ENCODE data around the gene ADAMTS12.
"Not testable (repeated sequence)": the region's sequence is repeated elsewhere in the genome, so short reads cannot be mapped to it uniquely, and the experiment has no call there.

The ADAMTS12 gene

DNA sequence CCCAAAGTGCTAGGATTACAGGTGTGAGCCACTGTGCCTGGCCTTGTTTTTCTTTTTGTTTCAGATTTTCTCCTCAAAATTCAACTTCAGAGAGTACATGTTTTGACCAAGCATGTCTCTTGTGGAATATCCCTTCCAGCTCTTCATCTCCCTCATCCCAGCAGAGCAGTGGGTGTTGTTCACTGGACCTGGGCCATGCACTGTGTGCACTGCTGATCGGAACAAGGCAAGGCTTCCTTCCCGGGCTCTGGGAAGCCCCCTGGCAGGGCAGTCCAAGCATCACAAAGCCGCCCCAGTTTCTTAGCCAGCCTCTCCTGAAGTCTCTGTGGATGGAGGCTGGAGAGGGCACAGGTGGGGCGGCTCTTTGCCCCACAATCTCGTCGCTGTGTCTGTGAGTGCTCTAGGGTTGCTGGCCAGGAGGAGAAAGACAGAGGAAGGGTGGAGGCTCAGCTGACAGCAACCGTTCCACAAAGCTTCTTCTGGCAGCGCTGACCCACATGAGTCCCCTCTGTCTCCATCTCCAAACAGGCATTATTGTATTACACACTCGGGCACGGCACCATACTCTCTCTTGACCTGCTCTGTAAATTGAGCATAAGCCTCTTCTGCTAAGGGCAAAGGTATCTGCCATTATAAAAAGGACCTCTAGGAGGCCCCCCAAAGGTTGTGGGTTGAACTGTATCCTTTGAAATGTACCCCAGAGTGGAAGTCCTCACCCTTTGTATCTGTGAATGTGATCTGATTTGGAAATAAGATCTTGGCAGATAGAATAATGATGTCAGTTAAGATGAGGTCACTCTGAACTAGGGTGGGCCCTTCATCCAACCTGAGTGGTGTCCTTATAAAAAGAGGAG is 361.4 kb downstream of the ADAMTS12 start:
- DNase-seq (ENCODE audit: low read depth, low spot score) = no peak

DNA sequence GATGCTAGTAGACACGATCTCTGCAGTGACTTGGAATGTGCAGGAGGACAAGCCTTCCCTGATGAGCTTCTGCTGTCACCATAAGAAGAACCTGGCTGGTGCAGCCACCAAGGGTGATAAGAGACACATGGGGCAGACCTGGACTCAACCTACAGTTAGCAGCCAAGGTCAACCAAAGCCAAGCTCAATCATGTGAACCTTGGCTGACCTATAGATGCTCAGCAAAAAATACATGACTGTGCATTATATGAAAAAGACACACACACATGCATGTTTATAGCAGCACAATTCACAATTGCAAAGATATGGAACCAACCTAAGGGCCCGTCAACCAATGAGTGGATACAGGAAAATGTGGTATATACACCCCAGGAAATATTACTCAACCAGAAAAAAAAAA is 364.1 kb downstream of the ADAMTS12 start:
- no peak for DNase-seq (ENCODE audit: low read depth, low spot score)

DNA sequence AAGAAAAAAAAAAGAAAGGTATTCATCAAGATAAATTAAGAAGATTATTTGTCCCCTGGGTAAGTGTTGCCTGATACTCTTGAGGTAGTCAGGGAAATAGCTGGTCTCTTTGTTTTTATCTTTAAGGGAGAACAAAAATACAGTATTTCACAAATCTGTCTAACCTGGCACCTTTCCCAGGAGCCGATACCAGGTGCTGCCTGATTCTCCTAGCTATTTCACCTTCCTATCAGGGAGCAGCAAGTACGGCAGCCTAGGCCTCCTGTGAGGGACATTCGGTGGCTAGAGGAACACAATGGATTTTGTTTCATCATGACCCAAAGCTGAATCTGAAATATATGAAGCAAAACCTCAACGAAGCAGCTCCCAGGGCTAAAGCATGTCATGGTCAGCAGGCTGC is 365.0 kb downstream of the ADAMTS12 start:
- DNase-seq (ENCODE audit: low read depth, low spot score) = no peak

GRCh38 chr5:33524476-33524875 is 367.3 kb downstream of the ADAMTS12 start:
- no peak for DNase-seq (ENCODE audit: low read depth, low spot score)

GRCh38 chr5:33523208-33523771 is 368.5 kb downstream of the ADAMTS12 start:
- no peak for DNase-seq (ENCODE audit: low read depth, low spot score)

- no peak for DNase-seq (ENCODE audit: low read depth, low spot score)
These were observed 375.4 kb downstream of the ADAMTS12 start for GRCh38 chr5:33516421-33516820.

GRCh38 chr5:33515366-33515765 is 376.4 kb downstream of the ADAMTS12 start:
- DNase-seq (ENCODE audit: low read depth, low spot score) = not testable (repeated sequence)

DNA sequence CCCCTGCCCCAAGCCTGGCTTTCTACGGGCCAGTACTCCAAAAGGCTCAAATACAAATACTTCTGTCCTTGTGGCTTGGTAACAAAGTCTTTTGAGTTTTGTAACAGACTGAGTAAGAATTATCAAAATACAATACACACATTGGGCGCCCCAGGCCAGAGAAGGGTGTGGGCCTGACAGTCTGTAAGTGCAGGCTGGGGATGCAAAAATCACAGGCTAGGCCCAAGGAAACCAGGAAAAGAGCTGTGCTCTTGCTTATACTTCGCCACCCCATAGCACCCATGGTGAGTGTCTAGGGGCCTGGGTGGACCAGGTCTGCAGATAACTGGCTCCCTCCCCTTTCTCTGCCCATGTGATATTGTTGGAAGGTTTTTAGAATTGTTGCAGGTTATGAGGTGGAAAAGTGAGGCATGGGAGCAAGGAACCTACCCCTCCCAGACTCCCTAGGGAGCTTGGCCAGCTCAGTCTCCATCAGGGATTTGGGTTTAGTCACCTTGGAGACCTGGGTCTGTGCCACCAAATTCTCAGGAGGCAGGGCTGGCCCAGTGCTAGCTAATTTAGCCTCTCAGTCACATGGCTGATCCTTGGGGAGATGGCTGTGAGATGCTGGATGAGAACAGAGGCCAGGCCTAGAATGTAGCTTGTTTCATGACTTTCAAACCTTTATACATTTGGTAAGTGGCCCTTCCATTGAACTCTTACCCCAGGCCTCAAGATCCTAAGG is 378.2 kb downstream of the ADAMTS12 start:
- no peak for DNase-seq (ENCODE audit: low read depth, low spot score)

GRCh38 chr5:33509036-33509435 is 382.8 kb downstream of the ADAMTS12 start:
- no peak for DNase-seq (ENCODE audit: low read depth, low spot score)

DNA sequence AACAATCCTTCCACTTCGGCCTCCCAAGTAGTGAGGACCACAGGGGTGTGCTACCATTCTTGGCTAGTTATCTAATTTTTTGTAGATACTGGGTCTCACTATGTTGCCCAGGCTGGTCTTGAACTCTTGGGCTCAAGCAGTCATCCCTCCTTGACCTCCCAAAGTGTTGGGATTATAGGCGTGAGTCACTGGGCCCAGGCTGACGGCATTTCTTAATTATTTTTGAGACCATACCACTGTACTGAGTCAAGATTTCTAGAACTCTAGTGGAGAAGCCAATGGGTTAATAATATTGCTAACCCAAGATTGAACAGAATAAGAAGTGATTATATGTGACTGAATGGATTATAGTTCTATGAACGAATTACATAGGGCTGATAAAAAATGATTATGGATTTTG is 384.4 kb downstream of the ADAMTS12 start:
- DNase-seq (ENCODE audit: low read depth, low spot score) = no peak

- no peak for DNase-seq (ENCODE audit: low read depth, low spot score)
These were observed 387.2 kb downstream of the ADAMTS12 start for GRCh38 chr5:33504570-33504969.

- no peak for DNase-seq (ENCODE audit: low read depth, low spot score)
These were observed 389.9 kb downstream of the ADAMTS12 start for GRCh38 chr5:33501899-33502298.

DNA sequence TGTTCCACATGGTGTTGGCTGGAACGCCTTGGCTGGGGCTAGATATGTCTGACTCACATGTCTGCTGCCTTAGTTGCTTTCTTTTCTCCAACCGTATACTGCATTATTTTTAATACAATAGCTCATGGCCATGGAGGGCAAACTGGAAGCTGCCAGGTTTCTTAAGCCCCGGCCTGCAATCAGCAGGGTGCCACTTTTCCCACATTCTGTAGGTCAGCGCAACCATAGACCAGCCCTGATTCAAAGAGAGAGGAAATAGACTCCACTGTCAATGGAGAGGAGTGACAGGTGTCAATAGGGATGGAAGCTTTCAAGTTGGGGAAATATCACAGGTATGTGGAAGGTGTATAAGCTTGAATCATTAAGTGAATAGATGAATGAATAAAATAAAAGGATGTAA is 390.5 kb downstream of the ADAMTS12 start:
- DNase-seq (ENCODE audit: low read depth, low spot score) = no peak

GRCh38 chr5:33494466-33494865 is 397.3 kb downstream of the ADAMTS12 start:
- no peak for DNase-seq (ENCODE audit: low read depth, low spot score)

- DNase-seq (ENCODE audit: low read depth, low spot score) = no peak
These were observed 399.8 kb downstream of the ADAMTS12 start for GRCh38 chr5:33491941-33492340.

GRCh38 chr5:33490071-33490665 is 401.6 kb downstream of the ADAMTS12 start:
- DNase-seq (ENCODE audit: low read depth, low spot score) = no peak

- no peak for DNase-seq (ENCODE audit: low read depth, low spot score)
These were observed 402.2 kb downstream of the ADAMTS12 start for GRCh38 chr5:33489481-33490067.

DNA sequence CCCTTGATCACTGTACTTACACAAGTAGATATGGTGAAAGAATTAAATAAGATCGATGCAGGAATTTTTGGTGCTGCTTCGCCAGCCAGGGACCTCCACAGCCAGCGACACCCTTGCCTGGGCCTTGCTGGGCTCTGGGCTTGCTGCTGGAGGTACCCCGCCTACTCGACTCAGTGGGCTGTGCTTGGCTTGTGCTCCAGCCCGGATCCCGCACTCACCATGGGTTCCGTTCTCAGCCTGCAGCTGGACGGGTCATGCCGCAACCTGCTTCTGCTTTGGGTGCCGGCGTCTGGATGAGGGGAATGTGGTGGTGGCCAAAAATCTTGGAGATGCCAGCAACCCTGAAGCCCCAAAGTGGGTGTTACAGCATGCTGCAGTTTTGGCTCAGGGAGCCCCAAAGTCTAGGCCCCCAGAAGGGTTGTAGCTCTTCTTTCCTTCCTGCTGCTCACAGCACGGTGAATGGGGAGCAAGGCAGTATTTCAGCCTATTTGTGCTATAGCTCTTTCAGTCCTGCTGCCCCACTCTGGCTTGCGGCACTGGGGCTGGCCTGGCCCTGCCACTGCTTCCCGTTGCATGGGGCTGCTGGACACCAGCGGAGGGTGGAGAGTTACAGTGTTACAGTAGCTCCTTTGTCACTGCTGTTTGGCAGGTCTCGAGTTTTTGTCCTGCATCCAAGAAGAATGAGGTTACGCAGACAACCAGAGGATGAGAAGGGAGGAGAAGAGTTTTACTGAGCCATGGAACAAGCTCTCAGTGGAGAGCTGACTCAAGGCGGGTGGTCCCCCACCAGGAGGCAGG is 403.0 kb downstream of the ADAMTS12 start:
- DNase-seq (ENCODE audit: low read depth, low spot score) = no peak

- DNase-seq (ENCODE audit: low read depth, low spot score) = no peak
These were observed 404.6 kb downstream of the ADAMTS12 start for GRCh38 chr5:33487236-33487635.

GRCh38 chr5:33482335-33482734 is 409.5 kb downstream of the ADAMTS12 start:
- DNase-seq (ENCODE audit: low read depth, low spot score) = no peak

DNA sequence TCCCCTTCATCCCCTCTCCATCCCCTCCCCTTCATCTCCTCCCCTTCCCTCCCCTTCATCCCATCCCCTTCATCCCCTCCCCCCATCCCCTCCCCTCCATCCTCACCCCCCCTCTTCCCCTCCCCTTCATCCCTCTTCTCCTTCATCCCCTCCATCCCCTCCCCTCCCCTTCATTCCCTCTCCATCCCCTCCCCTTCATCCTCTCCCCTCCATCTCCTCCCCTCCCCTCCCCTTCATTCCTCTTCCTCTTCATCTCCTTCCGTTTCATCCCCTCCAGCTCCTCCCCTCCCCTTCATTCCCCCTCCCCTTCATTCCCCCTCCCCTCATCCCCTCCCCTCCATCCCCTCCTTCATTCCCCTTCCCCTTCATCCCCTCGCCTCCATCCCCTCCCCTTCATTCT is 410.9 kb downstream of the ADAMTS12 start:
- DNase-seq (ENCODE audit: low read depth, low spot score) = no peak

Data from brain pericyte (primary cell).